Stimulated activated CD4-positive, alpha-beta T cell treated with anti-CD3 and anti-CD28 coated beads, Interleukin-2, amount 100 ng/mL, for 48 hours (primary cell): Measurements from ENCODE around the gene BCO1.
A peak's percentile ranks its signal among the peaks of the same experiment; 100 is the strongest.

Experiments used
- DNase-seq, 2 donors: peaks; one replicate each; pipeline ENCODE4 v3.0.0-alpha.2; 2020

The BCO1 gene

GRCh38 chr16:81237282-81237681 lies 1.2 kb upstream of the BCO1 start:
- no peak for DNase-seq

- DNase-seq = no peak
Observed at GRCh38 chr16:81237942-81238295, 570 bp upstream of the BCO1 start.

- DNase-seq = no peak
Observed at GRCh38 chr16:81239367-81240121, 1.1 kb downstream of the BCO1 start.

- no peak for DNase-seq
Observed at GRCh38 chr16:81241706-81242105, 3.2 kb downstream of the BCO1 start.

- no peak for DNase-seq
Observed at GRCh38 chr16:81242977-81243618, 4.6 kb downstream of the BCO1 start.

- DNase-seq = no peak
Observed at GRCh38 chr16:81243942-81244341, 5.5 kb downstream of the BCO1 start.

GRCh38 chr16:81251871-81252270 lies 13.4 kb downstream of the BCO1 start:
- DNase-seq = no peak

GRCh38 chr16:81253141-81253540 lies 14.7 kb downstream of the BCO1 start:
- no peak for DNase-seq

- no peak for DNase-seq
Observed at GRCh38 chr16:81254922-81255526, 16.5 kb downstream of the BCO1 start.

- no peak for DNase-seq
Observed at GRCh38 chr16:81259916-81260315, 21.4 kb downstream of the BCO1 start.

- peak; percentile 20 to 42 for DNase-seq
Observed at GRCh38 chr16:81261049-81261648, 22.7 kb downstream of the BCO1 start.

- DNase-seq = no peak
Observed at GRCh38 chr16:81263470-81264220, 25.2 kb downstream of the BCO1 start.

- DNase-seq = no peak
Observed at GRCh38 chr16:81264386-81264785, 25.9 kb downstream of the BCO1 start.

- no peak for DNase-seq
Observed at GRCh38 chr16:81265052-81265451, 26.6 kb downstream of the BCO1 start.

- no peak for DNase-seq
Observed at GRCh38 chr16:81265658-81266451, 27.4 kb downstream of the BCO1 start.

GRCh38 chr16:81266680-81267095 lies 28.2 kb downstream of the BCO1 start:
- DNase-seq = peak in 1 of 2 donors; percentile 2

- no peak for DNase-seq
Observed at GRCh38 chr16:81268509-81268908, 30.0 kb downstream of the BCO1 start.

- no peak for DNase-seq
Observed at GRCh38 chr16:81273223-81273950, 34.9 kb downstream of the BCO1 start.

- DNase-seq = no peak
Observed at GRCh38 chr16:81275064-81275532, 36.6 kb downstream of the BCO1 start.

- DNase-seq = no peak
Observed at GRCh38 chr16:81275795-81276194, 37.3 kb downstream of the BCO1 start.

GRCh38 chr16:81276323-81276722 lies 37.8 kb downstream of the BCO1 start:
- DNase-seq = no peak
